Activated T-helper 2 cell treated with anti-CD3 and anti-CD28 coated beads, Interferon-gamma antibody, Interleukin-2, Interleukin-4, amounts not matched to agents 10 μg/mL and 5 μg/mL and 100 μg/mL, durations not matched to agents 14 hours and 24 hours and 36 hours (primary cell): ENCODE data around the gene FAM72A. TPM values are rescaled to one million over a fixed set of nuclear protein-coding genes. Genes with fewer than 3 reads are reported as not detected.
"Not testable (repeated sequence)": the region's sequence is repeated elsewhere in the genome, so short reads cannot be mapped to it uniquely, and the experiment has no call there.

ENCODE experiments used
- DNase-seq: peaks from one replicate; pipeline ENCODE4 v3.0.0; 2021; ENCODE audit warnings: low spot score
- H3K27ac Mint-ChIP-seq: one replicate; pipeline ENCODE4 v1.8.0; 2021; ENCODE audit warnings: mixed read lengths
- H3K27me3 Mint-ChIP-seq: one replicate; pipeline ENCODE4 v1.8.0; 2021; ENCODE audit warnings: low read depth, mixed read lengths
- H3K36me3 Mint-ChIP-seq: one replicate; pipeline ENCODE4 v1.8.0; 2021; ENCODE audit warnings: low read depth, mixed read lengths
- H3K4me1 Mint-ChIP-seq: one replicate; pipeline ENCODE4 v1.8.0; 2021; ENCODE audit warnings: low read depth, mixed read lengths
- H3K4me3 Mint-ChIP-seq: one replicate; pipeline ENCODE4 v1.8.0; 2021; ENCODE audit warnings: low read depth, mild to moderate bottlenecking, moderate library complexity, mixed read lengths
- H3K9me3 Mint-ChIP-seq: one replicate; pipeline ENCODE4 v1.8.0; 2021; ENCODE audit warnings: mixed read lengths
- intact Hi-C: fragments of 100-400 bp; cut with micrococcal nuclease; formaldehyde crosslinking; loops from one replicate; pipeline ENCODE4 v1.15.1; 2023
- total RNA-seq: library from RNA; stranded (reverse); gene quantifications from 2 replicates; pipeline ENCODE4 v1.2.3, GENCODE V29; 2022

Gene FAM72A
- total RNA-seq, 1 donor from 2014 or later, result 29.5 TPM

- intact Hi-C loops, DNase-seq, H3K4me1 Mint-ChIP-seq, H3K36me3 Mint-ChIP-seq, H3K27ac Mint-ChIP-seq, H3K9me3 Mint-ChIP-seq, H3K4me3 Mint-ChIP-seq, H3K27me3 Mint-ChIP-seq: not testable (repeated sequence)
These were observed 22.7 kb upstream of the FAM72A start for GRCh38 chr1:206225386-206225785.

GRCh38 chr1:206224190-206224776, 21.6 kb upstream of the FAM72A start:
- H3K9me3 Mint-ChIP-seq, H3K4me3 Mint-ChIP-seq, H3K27me3 Mint-ChIP-seq, H3K36me3 Mint-ChIP-seq, DNase-seq, H3K4me1 Mint-ChIP-seq, intact Hi-C loops: not testable (repeated sequence)
- peak overlapping the region; percentile 76 for H3K27ac Mint-ChIP-seq

- H3K36me3 Mint-ChIP-seq, H3K9me3 Mint-ChIP-seq, H3K27ac Mint-ChIP-seq, intact Hi-C loops, H3K4me1 Mint-ChIP-seq, H3K4me3 Mint-ChIP-seq, H3K27me3 Mint-ChIP-seq, DNase-seq: not testable (repeated sequence)
These were observed 18.9 kb upstream of the FAM72A start for GRCh38 chr1:206221585-206221984.

GRCh38 chr1:206220332-206221000, 17.8 kb upstream of the FAM72A start:
- H3K4me3 Mint-ChIP-seq, DNase-seq, H3K4me1 Mint-ChIP-seq, intact Hi-C loops, H3K27ac Mint-ChIP-seq, H3K36me3 Mint-ChIP-seq, H3K9me3 Mint-ChIP-seq, H3K27me3 Mint-ChIP-seq: not testable (repeated sequence)

- H3K36me3 Mint-ChIP-seq, H3K27me3 Mint-ChIP-seq, DNase-seq, H3K9me3 Mint-ChIP-seq, H3K4me3 Mint-ChIP-seq, H3K4me1 Mint-ChIP-seq, intact Hi-C loops, H3K27ac Mint-ChIP-seq: not testable (repeated sequence)
These were observed 17.1 kb upstream of the FAM72A start for GRCh38 chr1:206219514-206220331.

GRCh38 chr1:206218765-206219164, 16.1 kb upstream of the FAM72A start:
- H3K36me3 Mint-ChIP-seq, intact Hi-C loops, DNase-seq, H3K4me1 Mint-ChIP-seq, H3K4me3 Mint-ChIP-seq, H3K9me3 Mint-ChIP-seq, H3K27ac Mint-ChIP-seq, H3K27me3 Mint-ChIP-seq: not testable (repeated sequence)

GRCh38 chr1:206218285-206218684, 15.6 kb upstream of the FAM72A start:
- H3K27ac Mint-ChIP-seq, H3K9me3 Mint-ChIP-seq, H3K4me1 Mint-ChIP-seq, DNase-seq, intact Hi-C loops, H3K27me3 Mint-ChIP-seq, H3K4me3 Mint-ChIP-seq, H3K36me3 Mint-ChIP-seq: not testable (repeated sequence)

- intact Hi-C loops, DNase-seq, H3K4me1 Mint-ChIP-seq, H3K27me3 Mint-ChIP-seq, H3K36me3 Mint-ChIP-seq, H3K9me3 Mint-ChIP-seq, H3K4me3 Mint-ChIP-seq, H3K27ac Mint-ChIP-seq: not testable (repeated sequence)
These were observed 13.2 kb upstream of the FAM72A start for GRCh38 chr1:206215600-206216392.

GRCh38 chr1:206210802-206211201, 8.2 kb upstream of the FAM72A start:
- DNase-seq, H3K4me1 Mint-ChIP-seq, intact Hi-C loops, H3K36me3 Mint-ChIP-seq, H3K27me3 Mint-ChIP-seq, H3K27ac Mint-ChIP-seq, H3K4me3 Mint-ChIP-seq, H3K9me3 Mint-ChIP-seq: not testable (repeated sequence)

- H3K9me3 Mint-ChIP-seq, H3K36me3 Mint-ChIP-seq, H3K4me1 Mint-ChIP-seq, intact Hi-C loops, H3K27me3 Mint-ChIP-seq, H3K4me3 Mint-ChIP-seq, DNase-seq, H3K27ac Mint-ChIP-seq: not testable (repeated sequence)
These were observed 2.9 kb upstream of the FAM72A start for GRCh38 chr1:206205569-206205968.

GRCh38 chr1:206204871-206205270, 2.2 kb upstream of the FAM72A start:
- H3K27me3 Mint-ChIP-seq, H3K4me1 Mint-ChIP-seq, H3K36me3 Mint-ChIP-seq, intact Hi-C loops, H3K9me3 Mint-ChIP-seq: not testable (repeated sequence)
- peak; percentile 9 for DNase-seq
- H3K27ac Mint-ChIP-seq, result peak overlapping the region; percentile 88
- H3K4me3 Mint-ChIP-seq, result peak overlapping the region; percentile 90

- H3K27ac Mint-ChIP-seq, H3K36me3 Mint-ChIP-seq, DNase-seq, H3K9me3 Mint-ChIP-seq, H3K27me3 Mint-ChIP-seq, H3K4me1 Mint-ChIP-seq, intact Hi-C loops: not testable (repeated sequence)
- peak overlapping the region; percentile 68 for H3K4me3 Mint-ChIP-seq
These were observed 1.5 kb upstream of the FAM72A start for GRCh38 chr1:206204159-206204511.
